Upper lobe of left lung (tissue), 6 donors: ENCODE results near the gene TYW5. TPM values are rescaled to one million over a fixed set of nuclear protein-coding genes. Genes with fewer than 3 reads are reported as not detected.

Experiments used
- ATAC-seq, 2 donors: fragments of 200-7000 bp; cut with Tn5 transposase; one replicate each; pipeline ENCODE4 v1.9.1; 2022; ENCODE audit warnings: mild to moderate bottlenecking in 2 of 2, moderate library complexity in 2 of 2; ENCODE audit not compliant: low FRiP score in 2 of 2
- DNase-seq, 2 donors: peaks; one replicate each; pipeline ENCODE4 v3.0.0-alpha.2; 2019 to 2020
- H3K27ac ChIP-seq, 4 donors: fragments of 200-600 bp; sonication (generic); one replicate each; pipeline ENCODE4 v1.5.1; 2016 to 2019
- H3K27me3 ChIP-seq, 4 donors: fragments of 200-600 bp; sonication (generic); one replicate each; pipeline ENCODE4 v1.5.1; 2017 to 2019
- H3K36me3 ChIP-seq, 4 donors: fragments of 200-600 bp; sonication (generic); one replicate each; pipeline ENCODE4 v1.5.1; 2016 to 2019
- H3K4me1 ChIP-seq, 4 donors: fragments of 200-600 bp; sonication (generic); one replicate each; pipeline ENCODE4 v1.5.1; 2018 to 2019
- H3K4me3 ChIP-seq, 4 donors: fragments of 200-600 bp; sonication (generic); one replicate each; pipeline ENCODE4 v1.5.1; 2017 to 2019; ENCODE audit warnings: mild to moderate bottlenecking in 2 of 4, moderate library complexity in 1 of 4
- H3K9me3 ChIP-seq, 4 donors: fragments of 200-600 bp; sonication (generic); one replicate each; pipeline ENCODE4 v1.5.1; 2018 to 2019
- EP300 ChIP-seq, 4 donors: sonication (generic); formaldehyde crosslinking; IDR thresholded peaks; one replicate each; pipeline ENCODE4 v1.5.1; 2017; ENCODE audit warnings: antibody characterized with exemption in 4 of 4, control low read depth in 2 of 4
- POLR2A ChIP-seq, 4 donors: fragments of 450-650 bp; IDR thresholded peaks; one replicate each; pipeline ENCODE4 v1.5.1; 2016 to 2017; ENCODE audit warnings: antibody characterized with exemption in 4 of 4, mild to moderate bottlenecking in 2 of 4
- POLR2AphosphoS5 ChIP-seq, 2 donors: sonication (generic); formaldehyde crosslinking; IDR thresholded peaks; one replicate each; pipeline ENCODE4 v1.5.1; 2017; ENCODE audit warnings: antibody characterized with exemption in 2 of 2
- WGBS, 2 donors: methylation state at CpG; one replicate each; pipeline ENCODE4 v1.1.5; 2017 to 2018; 5-methylcytosine and 5-hydroxymethylcytosine counted together
- total RNA-seq, 6 donors: library from RNA; depleted of rRNA in 4 of 6; stranded (reverse); fragments of >200 nt in 4 of 6; gene quantifications; one replicate each; pipeline versions ENCODE4 v1.1.0 to v1.2.1, GENCODE V29; 2016 to 2021
- TF ChIP-seq, protein P1 (sequence below), 6 experiments: fragments of 450-650 bp in 4 of 6; fragments of 200-600 bp in 2 of 6; sonication (generic) in 2 of 6; IDR thresholded peaks; one replicate each; pipeline ENCODE4 v1.5.1; 2016 to 2019; ENCODE audit warnings: antibody characterized with exemption in 6 of 6
- donor health status: DM: no; HTN: no; CAD: no; lungs with moderate emphysema.
- donor health status: DM: no; HTN: yes; CAD: no; lungs with severe emphysema.

The TYW5 gene
- total RNA-seq, 6 donors from 2014 or later = 3.1 to 17.8 (median 7.2) TPM

DNA sequence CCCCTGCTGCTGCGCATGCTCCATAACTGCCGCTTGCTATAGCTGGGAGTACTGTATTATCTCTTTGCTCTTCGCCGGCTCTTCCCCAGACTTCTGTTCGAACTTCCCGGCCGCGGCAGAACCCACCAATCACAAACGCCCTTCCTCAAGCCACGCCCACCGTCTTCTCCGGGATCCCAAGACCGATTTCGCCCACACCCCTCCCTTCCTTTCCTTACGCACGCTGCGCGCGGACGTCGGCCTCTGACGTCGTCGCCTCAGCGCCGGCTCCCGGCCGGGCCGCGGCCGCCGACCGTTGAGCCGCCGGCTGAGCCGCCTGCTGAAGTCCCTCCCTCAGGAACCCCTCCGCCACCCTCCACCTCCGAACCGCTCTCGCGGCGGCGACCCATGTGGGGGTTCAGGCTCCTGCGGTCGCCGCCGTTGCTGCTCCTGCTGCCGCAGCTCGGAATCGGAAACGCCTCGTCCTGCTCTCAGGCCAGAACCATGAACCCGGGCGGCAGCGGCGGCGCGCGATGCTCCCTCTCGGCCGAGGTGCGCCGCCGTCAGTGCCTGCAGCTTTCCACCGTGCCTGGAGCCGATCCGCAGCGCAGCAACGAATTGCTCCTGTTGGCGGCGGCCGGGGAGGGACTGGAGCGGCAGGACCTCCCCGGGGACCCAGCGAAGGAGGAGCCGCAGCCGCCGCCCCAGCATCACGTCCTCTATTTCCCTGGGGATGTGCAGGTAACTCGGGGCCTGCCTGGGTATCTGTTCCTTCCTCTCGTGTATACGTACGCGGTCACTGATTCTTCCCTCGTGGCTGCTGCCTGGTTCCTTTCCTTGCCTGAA lies 44.0 kb downstream of the TYW5 start, which contains the start of gene C2orf69:
Gene C2orf69, plus strand, starts transcription at position 242 of the 825 bp plus-strand sequence. Its CDS starts 146 bp downstream, at position 388.
- ATAC-seq (peak; percentile 98 to 100), DNase-seq (peak; percentile 96 to 97)
- H3K4me3 ChIP-seq = peak within 1 kb of the TSS; percentile 60 to 82 (median 80)
- H3K27ac ChIP-seq = peak within 1 kb of the TSS; percentile 93 to 95 (median 94)
- TF ChIP-seq EP300 (IDR thresholded peaks at IDR 0.05) = no peak
- TF ChIP-seq, protein P1, sequence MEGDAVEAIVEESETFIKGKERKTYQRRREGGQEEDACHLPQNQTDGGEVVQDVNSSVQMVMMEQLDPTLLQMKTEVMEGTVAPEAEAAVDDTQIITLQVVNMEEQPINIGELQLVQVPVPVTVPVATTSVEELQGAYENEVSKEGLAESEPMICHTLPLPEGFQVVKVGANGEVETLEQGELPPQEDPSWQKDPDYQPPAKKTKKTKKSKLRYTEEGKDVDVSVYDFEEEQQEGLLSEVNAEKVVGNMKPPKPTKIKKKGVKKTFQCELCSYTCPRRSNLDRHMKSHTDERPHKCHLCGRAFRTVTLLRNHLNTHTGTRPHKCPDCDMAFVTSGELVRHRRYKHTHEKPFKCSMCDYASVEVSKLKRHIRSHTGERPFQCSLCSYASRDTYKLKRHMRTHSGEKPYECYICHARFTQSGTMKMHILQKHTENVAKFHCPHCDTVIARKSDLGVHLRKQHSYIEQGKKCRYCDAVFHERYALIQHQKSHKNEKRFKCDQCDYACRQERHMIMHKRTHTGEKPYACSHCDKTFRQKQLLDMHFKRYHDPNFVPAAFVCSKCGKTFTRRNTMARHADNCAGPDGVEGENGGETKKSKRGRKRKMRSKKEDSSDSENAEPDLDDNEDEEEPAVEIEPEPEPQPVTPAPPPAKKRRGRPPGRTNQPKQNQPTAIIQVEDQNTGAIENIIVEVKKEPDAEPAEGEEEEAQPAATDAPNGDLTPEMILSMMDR (IDR thresholded peaks at IDR 0.05) = peak in 2 of 6 experiments; percentile 9 to 32
- peak in 3 of 4 donors; percentile 73 to 89 (median 82) for TF ChIP-seq POLR2A (IDR thresholded peaks at IDR 0.05)
- TF ChIP-seq POLR2AphosphoS5 (IDR thresholded peaks at IDR 0.05) = peak; percentile 45 to 85
- peaks cover 14 to 34% (median 19%) of the 10 kb centered on the region in 4 donors for H3K4me1 ChIP-seq
- no peaks in the 10 kb centered on the region for H3K36me3 ChIP-seq
- H3K27me3 ChIP-seq = no peaks in the 10 kb centered on the region
- H3K9me3 ChIP-seq = no peaks in the 10 kb centered on the region
- 0 to 1% methylated on average over 38 to 82 of the region's 85 CpGs for WGBS, 2 donors

DNA sequence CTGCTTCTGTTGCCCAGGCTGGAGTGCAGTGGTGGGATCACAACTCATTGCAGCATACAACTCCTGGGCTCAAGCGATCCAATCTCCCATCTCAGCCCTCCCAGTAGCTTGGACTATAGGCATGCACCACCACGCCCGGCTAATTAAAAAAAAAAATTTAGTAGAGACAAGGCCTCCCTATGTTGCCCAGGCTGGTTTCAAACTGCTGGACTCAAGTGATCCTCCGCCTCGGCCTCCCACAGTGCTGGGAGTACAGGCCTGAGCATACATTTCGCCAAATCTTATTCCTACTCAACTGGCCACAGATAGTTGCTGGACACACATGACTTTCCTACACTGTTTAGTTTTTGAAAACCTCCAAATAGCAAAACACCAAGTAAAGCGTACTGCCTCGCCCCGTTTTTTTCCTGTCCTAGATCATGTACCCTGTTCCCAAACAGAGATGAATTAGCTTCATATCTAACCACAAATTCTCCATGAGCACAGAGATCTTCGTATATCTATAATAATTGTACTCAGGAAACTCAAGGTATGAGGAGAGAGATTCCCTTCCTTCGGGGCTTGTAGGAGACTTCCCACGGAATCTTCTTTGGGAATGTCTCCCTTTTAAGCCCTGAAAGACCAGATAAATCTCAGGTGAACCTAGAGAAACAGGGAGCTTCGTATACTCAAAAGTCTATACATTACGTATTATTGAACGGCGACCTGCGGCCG lies 44.8 kb downstream of the TYW5 start:
- Histone ChIP-seq H3K36me3 (no peaks in the 10 kb centered on the region), H3K9me3 (no peaks in the 10 kb centered on the region), H3K4me1 (peaks cover 14 to 34% (median 19%) of the 10 kb centered on the region in 4 donors), H3K4me3 (peak overlapping the region in 3 of 4 donors; percentile 60 to 82 (median 78)), H3K27me3 (no peaks in the 10 kb centered on the region), H3K27ac (peak overlapping the region in 3 of 4 donors; percentile 93 to 94 (median 93))
- ATAC-seq = no peak
- no peak for DNase-seq
- TF ChIP-seq POLR2A (IDR thresholded peaks at IDR 0.05) (no peak), EP300 (IDR thresholded peaks at IDR 0.05) (no peak), POLR2AphosphoS5 (IDR thresholded peaks at IDR 0.05) (no peak)
- TF ChIP-seq, protein P1 (IDR thresholded peaks at IDR 0.05) = no peak
- 37 to 46% methylated on average over 18 of the region's 18 CpGs for WGBS, 2 donors

DNA sequence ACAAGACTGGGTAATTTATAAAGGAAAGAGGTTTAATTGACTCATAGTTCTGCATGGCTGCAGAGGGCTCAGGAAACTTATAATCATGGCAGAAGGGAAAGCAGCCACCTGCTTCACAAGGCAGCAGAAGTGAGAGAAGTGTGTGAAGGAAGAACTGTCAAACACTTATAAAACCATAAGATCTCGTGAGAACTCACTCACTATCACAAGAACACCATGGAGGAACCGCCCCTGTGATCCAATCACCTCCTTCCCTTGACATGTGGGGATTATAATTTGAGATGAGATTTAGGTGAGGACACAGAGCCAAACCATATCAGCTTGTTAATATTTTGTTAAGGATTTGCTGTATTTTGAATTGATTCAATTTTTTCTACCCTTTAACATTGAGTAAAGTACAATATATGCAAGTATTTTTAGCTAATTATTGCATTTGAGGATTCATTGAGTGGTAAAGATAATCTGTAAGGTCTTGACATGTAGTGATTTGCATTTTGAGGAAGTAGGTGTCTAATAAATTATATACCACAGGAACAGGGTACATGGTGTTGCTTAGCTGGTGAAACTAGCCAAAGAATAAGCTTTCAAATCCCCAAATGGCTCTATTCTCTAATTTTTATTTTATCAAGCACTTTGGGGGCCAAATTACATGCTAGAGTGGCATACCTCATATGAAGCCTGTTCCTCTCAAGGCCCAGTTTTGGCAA lies 48.1 kb downstream of the TYW5 start:
- H3K9me3 ChIP-seq = no peaks in the 10 kb centered on the region
- no peak overlapping the region for H3K4me3 ChIP-seq
- H3K27ac ChIP-seq = no peak overlapping the region
- H3K4me1 ChIP-seq = peaks cover 5 to 11% (median 7%) of the 10 kb centered on the region in 4 donors
- TF ChIP-seq POLR2A (IDR thresholded peaks at IDR 0.05) (no peak), EP300 (IDR thresholded peaks at IDR 0.05) (no peak), POLR2AphosphoS5 (IDR thresholded peaks at IDR 0.05) (no peak)
- TF ChIP-seq, protein P1 (IDR thresholded peaks at IDR 0.05) = no peak
- ATAC-seq (no peak), DNase-seq (no peak)
- WGBS, 2 donors = 64 to 71% methylated on average over 2 of the region's 2 CpGs
- no peaks in the 10 kb centered on the region for H3K36me3 ChIP-seq
- no peaks in the 10 kb centered on the region for H3K27me3 ChIP-seq

DNA sequence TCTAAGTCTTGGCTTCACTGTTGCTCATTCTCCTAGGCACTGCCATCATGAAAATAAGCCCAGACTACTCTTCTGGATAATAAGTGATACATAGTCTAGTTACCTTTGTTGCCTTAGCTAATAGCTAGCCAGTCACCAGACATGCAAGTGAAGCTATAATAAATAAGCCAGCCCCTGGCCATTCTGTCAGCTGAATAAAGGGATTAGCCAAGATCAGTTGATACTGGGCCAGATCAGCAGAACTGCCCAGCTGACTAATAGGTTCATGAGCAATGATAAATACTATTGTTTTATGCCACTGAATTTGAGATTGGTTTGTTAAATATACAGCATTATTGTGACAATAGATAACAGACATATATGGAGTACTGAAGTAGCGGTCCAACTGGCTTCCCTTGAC lies 52.2 kb downstream of the TYW5 start:
- no peak for ATAC-seq
- no peak overlapping the region for H3K4me3 ChIP-seq

More for the DNA sequence above, 52.2 kb downstream of the TYW5 start:
- WGBS, 2 donors = 94 to 100% methylated on average over 1 of the region's 1 CpG
- Histone ChIP-seq H3K4me1 (no peaks in the 10 kb centered on the region), H3K27ac (no peak overlapping the region), H3K9me3 (no peaks in the 10 kb centered on the region), H3K27me3 (no peaks in the 10 kb centered on the region), H3K36me3 (no peaks in the 10 kb centered on the region)
- TF ChIP-seq, protein P1 (IDR thresholded peaks at IDR 0.05) = no peak
- TF ChIP-seq POLR2AphosphoS5 (IDR thresholded peaks at IDR 0.05) = no peak
- no peak for TF ChIP-seq POLR2A (IDR thresholded peaks at IDR 0.05)
- no peak for TF ChIP-seq EP300 (IDR thresholded peaks at IDR 0.05)
- DNase-seq = no peak
